ENCODE results near the gene MYLK2.
"Not testable (repeated sequence)": the region's sequence is repeated elsewhere in the genome, so short reads cannot be mapped to it uniquely, and the experiment has no call there.

Gene MYLK2

GRCh38 chr20:31819083-31819784 is at the start of gene MYLK2:
TSS of gene MYLK2 (plus strand) at chr20:31819356. CDS start at chr20:31819581, 225 bp downstream.
- DNase-seq = no peak

DNA sequence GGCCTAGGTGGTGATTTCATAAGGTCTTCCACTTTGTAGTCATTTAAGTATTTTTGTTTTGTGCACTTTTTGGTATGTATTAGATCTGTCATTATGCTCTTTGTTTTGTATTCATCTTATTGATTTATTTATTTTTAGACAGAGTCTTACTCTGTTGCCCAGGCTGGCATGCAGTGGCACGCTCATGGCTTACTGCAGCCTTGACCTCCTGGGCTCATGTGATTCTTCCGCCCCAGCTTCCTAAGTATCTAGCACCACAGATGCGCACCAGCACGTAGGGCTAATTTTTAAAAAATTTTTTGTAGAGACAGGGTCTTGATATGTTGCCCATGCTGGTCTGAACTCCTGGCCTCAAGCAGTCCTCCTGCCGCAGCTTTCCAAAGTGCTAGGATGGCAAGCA is 49.5 kb upstream of the MYLK2 start:
- no peak for DNase-seq

DNA sequence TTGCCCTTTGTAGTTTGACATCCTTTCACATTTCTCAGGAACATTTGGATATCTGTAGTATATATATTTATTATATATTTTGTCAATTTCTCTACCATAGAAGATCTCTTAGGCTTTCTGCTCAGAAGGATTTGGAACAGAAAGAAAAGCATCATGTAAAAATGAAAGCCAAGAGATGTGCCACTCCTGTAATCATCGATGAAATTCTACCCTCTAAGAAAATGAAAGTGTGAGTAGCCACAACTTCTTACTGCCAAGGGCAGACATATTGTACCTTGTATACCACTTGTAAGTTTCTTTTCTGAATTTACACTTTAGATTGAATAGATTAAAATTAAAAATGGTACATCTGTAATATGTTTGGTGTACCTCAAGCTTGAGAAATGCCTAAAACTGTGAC is 48.9 kb upstream of the MYLK2 start:
- no peak for DNase-seq

DNA sequence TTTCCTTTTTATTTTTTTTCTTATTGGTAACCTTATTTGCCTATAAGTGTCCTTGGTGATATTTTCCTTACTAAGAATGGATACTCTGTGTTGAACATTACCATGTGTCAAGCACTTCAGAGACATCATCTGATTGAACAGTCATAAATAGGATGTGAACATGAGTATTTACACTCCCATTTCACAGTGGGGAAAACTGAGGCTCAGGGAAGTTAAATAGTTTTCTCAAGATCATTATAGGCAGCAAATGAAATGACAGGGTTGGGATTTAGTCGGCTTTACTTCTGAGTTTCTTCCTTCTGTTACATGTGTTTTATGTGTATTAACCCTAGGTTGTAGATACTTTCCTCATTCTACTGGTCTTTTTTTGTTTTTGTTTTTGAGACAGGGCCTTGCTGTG is 44.7 kb upstream of the MYLK2 start:
- DNase-seq = no peak

DNA sequence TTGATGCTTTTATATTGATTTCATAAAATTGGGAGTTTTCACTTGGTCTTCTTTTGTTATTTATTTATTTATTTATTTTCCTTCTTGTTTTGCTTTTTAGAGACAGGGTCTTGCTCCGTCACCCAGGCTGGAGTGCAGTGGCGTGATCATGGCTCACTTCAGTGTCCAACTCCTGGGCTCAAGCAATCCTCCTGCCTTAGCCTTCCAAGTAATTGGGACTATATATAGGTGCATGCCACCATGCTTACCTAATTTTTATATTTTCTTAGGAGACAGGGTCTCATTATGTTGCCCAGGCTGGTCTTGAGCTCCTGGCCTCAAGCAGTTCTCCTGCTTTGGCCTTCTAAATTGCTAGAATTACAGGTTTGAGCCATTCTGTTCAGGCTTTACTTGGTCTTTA is 38.3 kb upstream of the MYLK2 start:
- no peak for DNase-seq

GRCh38 chr20:31781945-31782344 is 37.2 kb upstream of the MYLK2 start:
- no peak for DNase-seq

DNA sequence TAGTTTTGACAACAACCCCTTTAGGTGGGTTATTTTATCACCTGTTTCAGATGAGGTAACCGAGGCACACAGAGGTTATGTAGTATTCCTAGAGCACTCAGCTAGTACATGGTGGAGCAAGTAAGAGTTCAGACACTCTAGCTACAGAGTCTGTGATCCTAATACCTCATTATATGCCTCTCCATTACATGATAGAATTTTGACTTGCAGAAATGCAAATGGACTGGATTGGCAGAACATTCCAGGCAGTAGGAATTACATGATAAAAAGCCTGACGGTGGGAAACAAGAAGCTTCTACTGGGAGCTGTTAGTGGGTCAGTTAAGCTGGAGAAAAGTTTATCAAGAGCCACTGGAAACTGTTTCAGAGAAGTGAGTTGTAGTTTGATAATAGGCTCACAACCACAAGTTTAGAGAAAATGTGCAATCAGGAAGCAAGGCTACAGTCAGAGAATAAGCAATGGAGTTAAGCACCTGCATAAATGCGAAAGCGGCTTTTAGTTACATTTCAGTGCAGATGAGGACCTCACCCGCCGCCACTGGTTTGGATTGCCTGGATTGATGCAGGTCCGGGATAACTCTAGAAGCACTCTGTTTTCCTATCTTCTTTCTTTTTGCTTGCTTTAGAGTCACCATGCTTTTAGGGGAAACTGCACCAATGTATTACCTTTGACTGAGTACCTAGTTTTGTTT is 34.7 kb upstream of the MYLK2 start:
- DNase-seq = no peak

GRCh38 chr20:31785089-31785488 is 34.1 kb upstream of the MYLK2 start:
- DNase-seq = no peak

GRCh38 chr20:31788578-31788977 is 30.6 kb upstream of the MYLK2 start:
- no peak for DNase-seq

GRCh38 chr20:31790401-31790800 is 28.8 kb upstream of the MYLK2 start:
- no peak for DNase-seq

- DNase-seq = no peak
Measured at GRCh38 chr20:31797364-31797763, 21.8 kb upstream of the MYLK2 start.

- DNase-seq = no peak
Measured at GRCh38 chr20:31801508-31801907, 17.6 kb upstream of the MYLK2 start.

DNA sequence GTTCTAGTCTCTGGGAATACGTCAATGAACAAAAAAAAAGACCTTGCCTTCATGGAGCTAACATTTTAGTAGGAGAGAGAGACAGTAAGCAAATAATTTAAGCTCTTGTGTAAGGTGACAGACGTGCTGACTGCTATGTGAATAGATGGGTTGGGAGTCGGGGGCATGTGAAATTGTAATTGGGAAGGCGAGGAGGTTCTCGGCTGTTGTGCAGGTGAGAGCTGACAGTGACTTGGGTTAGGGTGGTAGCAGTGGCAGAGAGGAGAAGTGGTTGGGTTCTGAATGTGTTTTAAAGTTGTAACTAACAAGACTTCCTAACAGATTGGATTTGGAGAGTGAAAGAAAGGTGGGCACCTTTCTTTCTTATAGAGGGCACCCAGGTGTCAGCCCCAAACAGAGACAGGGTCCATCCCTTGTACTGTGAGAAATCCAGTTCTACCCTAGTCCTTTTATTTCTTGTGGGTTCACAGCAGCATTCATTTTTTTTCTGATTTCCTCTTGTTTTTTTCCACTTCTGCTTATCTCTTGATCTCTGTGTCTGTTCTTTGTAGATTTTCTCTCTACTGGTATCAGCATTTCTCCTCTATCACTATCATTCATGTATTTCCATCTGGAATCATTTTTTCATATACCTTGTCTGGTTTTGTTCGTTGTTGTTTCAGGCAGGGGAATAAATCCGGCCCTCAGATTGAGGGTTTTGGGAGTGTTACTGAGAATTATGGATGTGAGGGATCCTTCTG is 15.4 kb upstream of the MYLK2 start:
- DNase-seq = no peak

- no peak for DNase-seq
Measured at GRCh38 chr20:31806564-31807355, 12.4 kb upstream of the MYLK2 start.

- DNase-seq = no peak
Measured at GRCh38 chr20:31808481-31808880, 10.7 kb upstream of the MYLK2 start.

GRCh38 chr20:31809661-31810060 is 9.5 kb upstream of the MYLK2 start:
- DNase-seq = no peak

- no peak for DNase-seq
Measured at GRCh38 chr20:31811198-31811597, 8.0 kb upstream of the MYLK2 start.

GRCh38 chr20:31811796-31812728 is 7.1 kb upstream of the MYLK2 start:
- no peak for DNase-seq

GRCh38 chr20:31813611-31814010 is 5.5 kb upstream of the MYLK2 start:
- no peak for DNase-seq

GRCh38 chr20:31814142-31814541 is 5.0 kb upstream of the MYLK2 start:
- not testable (repeated sequence) for DNase-seq

GRCh38 chr20:31815408-31816188 is 3.6 kb upstream of the MYLK2 start:
- DNase-seq = no peak
